DND-41 (cell line): ENCODE data around the gene CAPN12.

Experiments used
- ATAC-seq: fragments of 200-7000 bp; cut with Tn5 transposase; 3 replicates; pipeline ENCODE4 v1.9.1; 2021; ENCODE audit warnings: low read depth; ENCODE audit not compliant: insufficient read depth
- DNase-seq: peaks from one replicate; pipeline ENCODE4 v3.0.0-alpha.2; 2020
- H2AFZ ChIP-seq: 2 replicates; pipeline ENCODE4 v1.6.0; 2012; ENCODE audit warnings: low read depth, low read length
- H3K27ac ChIP-seq: 2 replicates; pipeline ENCODE4 v1.5.1; 2012; ENCODE audit warnings: low read length, inconsistent platforms
- H3K27me3 ChIP-seq: fragments of 200-600 bp; sonication (generic); 2 replicates; pipeline ENCODE4 v1.6.0; 2012; ENCODE audit warnings: low read length, mild to moderate bottlenecking, inconsistent platforms; ENCODE audit not compliant: insufficient read depth, poor library complexity
- H3K36me3 ChIP-seq: 2 replicates; pipeline ENCODE4 v1.5.1; 2012; ENCODE audit warnings: low read length, inconsistent platforms; ENCODE audit not compliant: insufficient read depth
- H3K4me1 ChIP-seq: 2 replicates; pipeline ENCODE4 v1.5.1; 2012; ENCODE audit warnings: mild to moderate bottlenecking, low read length; ENCODE audit not compliant: insufficient read depth
- H3K4me2 ChIP-seq: 2 replicates; pipeline ENCODE4 v1.6.0; 2012; ENCODE audit warnings: mild to moderate bottlenecking, moderate library complexity, low read length, inconsistent platforms; ENCODE audit not compliant: insufficient read depth
- H3K4me3 ChIP-seq, 2 experiments: fragments of 200-600 bp in 1 of 2; shearing (Covaris generic) in 1 of 2; 2 replicates each; pipeline ENCODE4 v1.5.1; 2012 to 2016; ENCODE audit warnings: inconsistent platforms in 2 of 2, low read length in 2 of 2, mild to moderate bottlenecking in 2 of 2, low read depth in 1 of 2, moderate library complexity in 1 of 2
- H3K79me2 ChIP-seq: 2 replicates; pipeline ENCODE4 v1.6.0; 2012; ENCODE audit warnings: low read length, inconsistent platforms; ENCODE audit not compliant: insufficient read depth
- H3K9ac ChIP-seq: 2 replicates; pipeline ENCODE4 v1.6.0; 2012; ENCODE audit warnings: low read depth, mild to moderate bottlenecking, inconsistent platforms, low read length, moderate library complexity
- H3K9me3 ChIP-seq: 2 replicates; pipeline ENCODE4 v1.5.1; 2012; ENCODE audit warnings: low read length, moderate library complexity, mild to moderate bottlenecking, inconsistent platforms; ENCODE audit not compliant: insufficient read depth, severe bottlenecking
- H4K20me1 ChIP-seq: 2 replicates; pipeline ENCODE4 v1.6.0; 2012; ENCODE audit warnings: low read length; ENCODE audit not compliant: insufficient read depth
- EZH2 ChIP-seq: IDR thresholded peaks from 3 replicates; pipeline ENCODE4 v1.6.1; 2012; ENCODE audit warnings: borderline replicate concordance, low read depth, mild to moderate bottlenecking, moderate library complexity, low read length, inconsistent platforms; ENCODE audit not compliant: severe bottlenecking
- TF ChIP-seq, protein P1 (sequence below): IDR thresholded peaks from 2 replicates; pipeline ENCODE4 v1.5.1; 2012; ENCODE audit warnings: borderline replicate concordance, low read length, moderate library complexity, mild to moderate bottlenecking; ENCODE audit not compliant: poor library complexity, severe bottlenecking; ENCODE audit errors: extremely low read depth

Gene CAPN12

DNA sequence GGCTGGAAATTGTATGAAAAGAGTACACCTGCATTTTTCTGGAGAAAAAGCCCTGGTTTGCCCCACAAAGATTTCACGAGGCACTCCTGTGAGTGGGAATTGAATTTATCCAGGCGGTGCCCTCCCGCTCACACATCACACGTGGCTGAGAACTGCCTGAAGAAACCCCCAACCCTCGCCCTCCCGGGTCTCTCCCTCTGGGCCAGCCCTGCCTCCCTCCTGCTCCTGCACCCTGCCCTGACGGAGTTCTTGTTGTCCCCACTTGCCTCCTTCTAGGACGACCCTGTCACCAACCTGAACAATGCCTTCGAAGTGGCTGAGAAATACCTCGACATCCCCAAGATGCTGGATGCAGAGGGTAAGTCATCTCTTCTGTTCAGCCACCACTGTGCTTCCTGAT, 35.2 kb downstream of the CAPN12 start:
- Histone ChIP-seq H3K27ac (no peak overlapping the region), H3K4me1 (no peaks in the 10 kb centered on the region)
- ATAC-seq, result no peak

DNA sequence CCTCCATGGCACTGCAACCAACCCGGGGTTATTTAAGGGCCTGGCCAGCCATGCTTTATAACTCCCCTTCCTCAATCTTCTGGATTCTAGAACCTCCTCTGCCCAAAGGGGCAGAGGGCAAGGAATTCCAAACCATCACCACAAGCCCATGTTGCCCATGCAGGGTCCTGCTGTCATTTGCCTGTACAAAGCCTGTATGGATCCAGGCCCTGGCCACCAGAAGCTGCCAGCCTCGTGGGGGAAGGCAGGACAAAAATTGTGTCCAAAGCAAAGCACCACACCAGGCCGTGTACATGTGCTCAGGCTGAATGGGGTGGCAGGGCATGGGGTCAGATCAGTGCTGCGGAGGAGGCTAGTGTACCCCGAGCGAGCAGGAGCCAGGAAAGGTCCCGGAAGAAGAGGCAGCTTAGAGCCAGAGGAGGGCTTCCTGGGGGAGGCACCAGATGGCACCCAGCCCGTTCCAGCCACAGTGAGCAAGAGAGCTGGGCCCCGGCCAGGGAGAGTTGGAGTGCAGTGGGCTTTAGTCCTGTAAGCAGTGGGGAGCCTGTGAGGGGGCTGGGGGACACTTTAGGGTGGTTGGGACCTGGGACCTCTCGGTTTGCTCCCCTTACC, 35.8 kb downstream of the CAPN12 start:
- Histone ChIP-seq H3K36me3 (peaks cover 99% of the 10 kb centered on the region), H4K20me1 (peaks cover 10% of the 10 kb centered on the region), H3K27me3 (no peaks in the 10 kb centered on the region), H3K4me3 (no peak overlapping the region), H3K4me1 (no peaks in the 10 kb centered on the region), H3K79me2 (no peaks in the 10 kb centered on the region), H3K27ac (no peak overlapping the region), H3K4me2 (no peak overlapping the region), H3K9ac (no peak overlapping the region), H2AFZ (no peak overlapping the region), H3K9me3 (no peaks in the 10 kb centered on the region)
- ATAC-seq (no peak), DNase-seq (no peak)
- TF ChIP-seq, protein P1, sequence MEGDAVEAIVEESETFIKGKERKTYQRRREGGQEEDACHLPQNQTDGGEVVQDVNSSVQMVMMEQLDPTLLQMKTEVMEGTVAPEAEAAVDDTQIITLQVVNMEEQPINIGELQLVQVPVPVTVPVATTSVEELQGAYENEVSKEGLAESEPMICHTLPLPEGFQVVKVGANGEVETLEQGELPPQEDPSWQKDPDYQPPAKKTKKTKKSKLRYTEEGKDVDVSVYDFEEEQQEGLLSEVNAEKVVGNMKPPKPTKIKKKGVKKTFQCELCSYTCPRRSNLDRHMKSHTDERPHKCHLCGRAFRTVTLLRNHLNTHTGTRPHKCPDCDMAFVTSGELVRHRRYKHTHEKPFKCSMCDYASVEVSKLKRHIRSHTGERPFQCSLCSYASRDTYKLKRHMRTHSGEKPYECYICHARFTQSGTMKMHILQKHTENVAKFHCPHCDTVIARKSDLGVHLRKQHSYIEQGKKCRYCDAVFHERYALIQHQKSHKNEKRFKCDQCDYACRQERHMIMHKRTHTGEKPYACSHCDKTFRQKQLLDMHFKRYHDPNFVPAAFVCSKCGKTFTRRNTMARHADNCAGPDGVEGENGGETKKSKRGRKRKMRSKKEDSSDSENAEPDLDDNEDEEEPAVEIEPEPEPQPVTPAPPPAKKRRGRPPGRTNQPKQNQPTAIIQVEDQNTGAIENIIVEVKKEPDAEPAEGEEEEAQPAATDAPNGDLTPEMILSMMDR, result no peak
- no peak for TF ChIP-seq EZH2

More for the DNA sequence above, 35.2 kb downstream of the CAPN12 start:
- H4K20me1 ChIP-seq, result peaks cover 12% of the 10 kb centered on the region; the same call in 1 of the 2 replicates
- TF ChIP-seq EZH2, result no peak
- no peaks in the 10 kb centered on the region for H3K27me3 ChIP-seq
- no peak for DNase-seq
- H3K9me3 ChIP-seq, result no peaks in the 10 kb centered on the region
- no peak overlapping the region for H3K4me2 ChIP-seq
- H3K4me3 ChIP-seq, result no peak overlapping the region
- no peaks in the 10 kb centered on the region for H3K79me2 ChIP-seq
- H2AFZ ChIP-seq, result no peak overlapping the region
- peaks cover 99% of the 10 kb centered on the region for H3K36me3 ChIP-seq
- H3K9ac ChIP-seq, result no peak overlapping the region

GRCh38 chr19:38707512-38708114, 36.7 kb downstream of the CAPN12 start:
- Histone ChIP-seq H3K9ac (no peak overlapping the region), H3K4me3 (no peak overlapping the region), H2AFZ (no peak overlapping the region), H3K27ac (no peak overlapping the region), H3K79me2 (no peaks in the 10 kb centered on the region), H3K4me2 (no peak overlapping the region), H4K20me1 (peaks cover 14% of the 10 kb centered on the region), H3K9me3 (no peaks in the 10 kb centered on the region), H3K27me3 (no peaks in the 10 kb centered on the region), H3K36me3 (peaks cover 97% of the 10 kb centered on the region), H3K4me1 (no peaks in the 10 kb centered on the region)
- TF ChIP-seq, protein P1, result no peak
- no peak for TF ChIP-seq EZH2
- no peak for ATAC-seq
- no peak for DNase-seq

GRCh38 chr19:38706792-38707511, 37.3 kb downstream of the CAPN12 start:
- ATAC-seq, result no peak
- TF ChIP-seq EZH2, result no peak
- TF ChIP-seq, protein P1, result no peak
- Histone ChIP-seq H4K20me1 (peaks cover 20% of the 10 kb centered on the region), H3K4me3 (no peak overlapping the region), H3K9me3 (no peaks in the 10 kb centered on the region), H3K4me2 (no peak overlapping the region), H3K4me1 (no peaks in the 10 kb centered on the region), H2AFZ (no peak overlapping the region), H3K79me2 (no peaks in the 10 kb centered on the region), H3K27ac (no peak overlapping the region), H3K9ac (no peak overlapping the region), H3K27me3 (no peaks in the 10 kb centered on the region), H3K36me3 (peaks cover 98% of the 10 kb centered on the region)
- no peak for DNase-seq
